GM21825 (cell line): ENCODE results near the gene RABGGTA.

Experiments used
- ATAC-seq: cut with Tn5 transposase; IDR thresholded peaks from one replicate; pipeline ENCODE4 v1.9.1; 2021; ENCODE audit warnings: mild to moderate bottlenecking, moderate library complexity; ENCODE audit not compliant: unreplicated experiment

The RABGGTA gene

GRCh38 chr14:24304019-24304387 is 32.6 kb upstream of the RABGGTA start:
- ATAC-seq: no peak

GRCh38 chr14:24300326-24300980 is 29.1 kb upstream of the RABGGTA start:
- no peak for ATAC-seq

- peak; percentile 62 for ATAC-seq
Measured at GRCh38 chr14:24299255-24300191, 28.1 kb upstream of the RABGGTA start, which contains the start of the genes DHRS1 and NOP9. Gene DHRS1, minus strand, starts transcription at chr14:24299780. Its CDS starts 674 bp downstream, at chr14:24299106. Gene NOP9, plus strand, starts transcription at chr14:24299850. Its CDS starts 105 bp downstream, at chr14:24299955.

- no peak for ATAC-seq
Measured at GRCh38 chr14:24298892-24299254, 27.5 kb upstream of the RABGGTA start.

- peak; percentile 20 for ATAC-seq
Measured at GRCh38 chr14:24297190-24297964, 26.0 kb upstream of the RABGGTA start.

GRCh38 chr14:24296341-24297157 is 25.2 kb upstream of the RABGGTA start:
- ATAC-seq: peak; percentile 45

- no peak for ATAC-seq
Measured at GRCh38 chr14:24293525-24293924, 22.1 kb upstream of the RABGGTA start.

- ATAC-seq: no peak
Measured at GRCh38 chr14:24292118-24292807, 20.9 kb upstream of the RABGGTA start.

- no peak for ATAC-seq
Measured at GRCh38 chr14:24291446-24292117, 20.2 kb upstream of the RABGGTA start.

GRCh38 chr14:24290746-24291145 is 19.3 kb upstream of the RABGGTA start:
- no peak for ATAC-seq

GRCh38 chr14:24289649-24290280 is 18.4 kb upstream of the RABGGTA start:
- peak; percentile 83 for ATAC-seq

- ATAC-seq: no peak
Measured at GRCh38 chr14:24286996-24287395, 15.6 kb upstream of the RABGGTA start.

- no peak for ATAC-seq
Measured at GRCh38 chr14:24285351-24285750, 14.0 kb upstream of the RABGGTA start.

GRCh38 chr14:24284501-24285035 is 13.2 kb upstream of the RABGGTA start:
- ATAC-seq: no peak

- no peak for ATAC-seq
Measured at GRCh38 chr14:24283796-24284460, 12.5 kb upstream of the RABGGTA start.

GRCh38 chr14:24282736-24283135 is 11.3 kb upstream of the RABGGTA start:
- no peak for ATAC-seq

GRCh38 chr14:24281636-24282035 is 10.2 kb upstream of the RABGGTA start:
- no peak for ATAC-seq
